Measurements from ENCODE around the gene OPA1.

Gene OPA1

DNA sequence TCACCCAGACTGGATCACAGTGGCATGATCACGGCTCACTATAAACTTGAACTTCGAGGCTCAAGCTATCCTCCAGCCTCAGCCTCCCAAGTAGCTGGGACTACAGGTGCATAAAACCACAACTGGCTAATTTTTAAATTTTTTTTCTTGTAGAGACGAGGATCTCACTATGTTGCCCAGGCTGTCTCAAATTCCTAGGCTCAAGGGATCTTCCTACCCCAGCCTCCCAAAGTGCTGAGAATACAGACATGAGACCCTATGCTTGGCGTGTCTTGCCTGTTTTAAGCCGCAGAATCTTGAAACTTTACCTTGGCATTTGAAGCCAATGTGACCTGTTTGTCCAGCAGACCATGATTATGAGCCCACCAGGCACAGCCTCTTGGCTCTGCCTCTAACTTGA lies 119.9 kb downstream of the OPA1 start:
- TF ChIP-seq, protein P1, sequence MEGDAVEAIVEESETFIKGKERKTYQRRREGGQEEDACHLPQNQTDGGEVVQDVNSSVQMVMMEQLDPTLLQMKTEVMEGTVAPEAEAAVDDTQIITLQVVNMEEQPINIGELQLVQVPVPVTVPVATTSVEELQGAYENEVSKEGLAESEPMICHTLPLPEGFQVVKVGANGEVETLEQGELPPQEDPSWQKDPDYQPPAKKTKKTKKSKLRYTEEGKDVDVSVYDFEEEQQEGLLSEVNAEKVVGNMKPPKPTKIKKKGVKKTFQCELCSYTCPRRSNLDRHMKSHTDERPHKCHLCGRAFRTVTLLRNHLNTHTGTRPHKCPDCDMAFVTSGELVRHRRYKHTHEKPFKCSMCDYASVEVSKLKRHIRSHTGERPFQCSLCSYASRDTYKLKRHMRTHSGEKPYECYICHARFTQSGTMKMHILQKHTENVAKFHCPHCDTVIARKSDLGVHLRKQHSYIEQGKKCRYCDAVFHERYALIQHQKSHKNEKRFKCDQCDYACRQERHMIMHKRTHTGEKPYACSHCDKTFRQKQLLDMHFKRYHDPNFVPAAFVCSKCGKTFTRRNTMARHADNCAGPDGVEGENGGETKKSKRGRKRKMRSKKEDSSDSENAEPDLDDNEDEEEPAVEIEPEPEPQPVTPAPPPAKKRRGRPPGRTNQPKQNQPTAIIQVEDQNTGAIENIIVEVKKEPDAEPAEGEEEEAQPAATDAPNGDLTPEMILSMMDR (IDR thresholded peaks at IDR 0.05; ENCODE audit: borderline replicate concordance, insufficient read depth, low read depth, low read length) = no peak
- H3K4me3 ChIP-seq (ENCODE audit: low read depth, low read length) = no peak overlapping the region

DNA sequence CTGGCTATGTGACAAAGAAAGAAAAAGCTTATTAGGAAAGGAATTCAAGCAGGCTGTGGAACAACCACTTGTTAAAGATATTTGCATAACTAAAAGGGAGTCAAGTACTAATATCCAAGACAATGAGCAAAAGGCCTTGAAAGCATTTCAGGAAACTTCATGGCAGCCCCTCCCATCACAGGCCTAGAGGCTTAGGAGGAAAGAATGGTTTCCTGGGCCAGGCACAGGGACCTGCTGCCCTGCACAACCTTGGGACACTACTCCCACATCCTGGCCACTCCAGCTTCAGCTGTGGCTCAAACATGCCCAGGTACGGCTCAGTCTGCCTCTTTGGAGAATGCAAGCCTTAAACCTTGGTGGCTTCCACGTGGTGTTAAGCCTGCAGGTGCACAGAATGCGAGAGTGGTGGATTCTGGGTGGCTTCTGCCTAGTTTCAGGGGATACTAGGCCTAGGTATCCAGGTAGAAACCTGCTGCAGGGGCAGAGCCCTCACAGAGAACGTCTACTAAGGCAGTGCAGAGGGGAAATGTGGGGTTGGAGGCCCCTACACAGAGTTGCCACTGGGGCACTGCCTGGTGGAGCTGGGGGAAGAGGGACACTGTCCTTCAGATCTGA lies 121.6 kb downstream of the OPA1 start:
- no peak overlapping the region for H3K4me3 ChIP-seq (ENCODE audit: low read depth, low read length)
- TF ChIP-seq, protein P1 (IDR thresholded peaks at IDR 0.05; ENCODE audit: borderline replicate concordance, insufficient read depth, low read depth, low read length) = no peak

DNA sequence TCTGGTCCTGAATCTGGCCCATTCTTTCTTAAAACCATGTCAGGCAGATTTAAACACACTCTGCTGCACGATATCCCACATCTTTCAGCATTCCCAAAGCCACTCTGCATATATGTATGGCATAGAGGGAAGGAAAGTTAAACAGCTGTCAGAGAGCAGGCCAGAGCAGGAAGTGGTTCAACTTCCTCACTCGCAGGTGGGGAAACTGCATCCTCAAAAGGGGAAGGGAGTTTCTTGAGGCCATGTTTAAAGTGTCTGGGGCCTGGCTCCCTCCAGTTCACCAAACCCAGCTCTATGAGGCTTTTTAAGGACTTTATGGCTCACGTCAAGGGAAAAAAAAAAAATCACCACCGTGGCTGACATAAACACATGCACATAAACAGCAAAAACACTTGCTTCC lies 123.1 kb downstream of the OPA1 start:
- TF ChIP-seq, protein P1 (IDR thresholded peaks at IDR 0.05; ENCODE audit: borderline replicate concordance, insufficient read depth, low read depth, low read length) = no peak
- H3K4me3 ChIP-seq (ENCODE audit: low read depth, low read length) = no peak overlapping the region

DNA sequence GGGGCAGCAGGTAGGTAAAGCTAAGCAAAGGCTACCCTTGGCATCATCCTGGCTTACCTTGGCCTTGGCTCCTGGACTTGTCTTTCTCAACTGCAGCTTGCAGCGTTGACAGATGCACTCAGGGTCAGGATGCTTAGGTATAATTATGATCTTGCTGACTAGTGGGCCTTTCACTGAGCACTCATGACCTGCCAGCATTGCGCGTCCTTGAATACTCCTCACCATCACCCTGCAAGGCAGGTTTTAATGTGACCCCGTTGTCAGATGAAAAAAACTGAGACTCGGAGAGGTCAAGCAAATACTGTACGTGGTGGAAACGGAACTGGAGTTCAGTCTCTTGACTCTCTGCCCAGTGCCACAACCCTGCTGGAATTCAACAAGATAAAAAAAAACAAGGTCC lies 126.7 kb downstream of the OPA1 start:
- TF ChIP-seq, protein P1 (IDR thresholded peaks at IDR 0.05; ENCODE audit: borderline replicate concordance, insufficient read depth, low read depth, low read length) = no peak
- no peak overlapping the region for H3K4me3 ChIP-seq (ENCODE audit: low read depth, low read length)

DNA sequence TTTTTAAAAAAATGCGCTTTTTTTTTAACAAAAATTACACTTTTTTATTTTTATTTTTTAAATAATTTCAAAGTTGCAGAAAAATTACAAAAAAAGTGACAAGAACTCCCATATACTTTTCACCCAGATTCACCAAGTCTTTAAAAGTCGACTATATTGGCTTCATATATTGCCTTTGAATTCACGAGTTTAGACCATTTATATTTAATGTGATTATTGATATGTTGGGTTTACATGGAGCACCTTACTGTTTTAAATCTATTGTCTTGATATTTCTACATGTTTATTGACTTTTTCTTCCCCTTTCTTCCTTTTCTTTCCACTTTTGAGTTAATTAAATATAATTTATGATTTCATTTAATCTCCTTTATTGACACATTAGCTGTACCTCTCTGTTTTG lies 127.2 kb downstream of the OPA1 start:
- TF ChIP-seq, protein P1 (IDR thresholded peaks at IDR 0.05; ENCODE audit: borderline replicate concordance, insufficient read depth, low read depth, low read length) = no peak
- no peak overlapping the region for H3K4me3 ChIP-seq (ENCODE audit: low read depth, low read length)

DNA sequence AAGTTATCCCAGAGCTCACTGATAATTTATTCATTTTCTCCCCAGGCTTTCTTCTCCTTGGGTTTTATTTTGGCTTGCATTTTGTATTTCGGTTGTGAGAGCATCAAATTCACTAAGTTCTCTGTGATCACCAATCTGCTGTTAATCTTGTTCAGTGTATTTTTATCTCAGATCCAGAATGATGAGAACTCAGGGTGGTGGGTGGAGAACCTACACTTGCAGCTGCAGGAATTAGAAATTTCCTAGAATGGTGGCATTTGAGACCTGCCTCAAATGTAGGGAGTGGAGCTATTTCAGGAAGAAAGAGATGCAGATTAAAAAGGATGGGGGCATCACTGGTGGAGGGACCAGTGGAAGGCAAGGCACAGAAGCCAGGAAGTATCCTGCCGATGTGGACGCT lies 129.6 kb downstream of the OPA1 start:
- no peak overlapping the region for H3K4me3 ChIP-seq (ENCODE audit: low read depth, low read length)
- TF ChIP-seq, protein P1 (IDR thresholded peaks at IDR 0.05; ENCODE audit: borderline replicate concordance, insufficient read depth, low read depth, low read length) = no peak

DNA sequence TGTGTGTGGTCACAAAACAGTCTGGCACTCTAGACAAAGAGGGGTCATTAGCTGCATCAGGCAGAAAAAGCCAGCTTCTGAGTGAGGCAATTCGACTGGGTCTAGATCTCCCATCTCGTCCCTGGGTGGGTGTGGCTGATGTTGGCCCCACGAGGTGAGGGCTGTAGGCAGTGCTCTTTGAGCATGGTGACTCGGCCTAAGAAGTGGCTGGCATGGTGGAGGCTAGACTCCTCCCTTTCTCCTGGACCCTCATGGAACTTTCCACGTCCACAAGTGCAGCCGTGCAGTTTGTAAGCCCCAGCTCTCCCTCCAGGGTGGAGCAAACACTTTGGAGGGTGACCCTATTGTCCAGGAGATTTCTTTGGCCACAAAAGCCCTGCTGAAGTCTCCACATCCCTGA lies 134.1 kb downstream of the OPA1 start:
- TF ChIP-seq, protein P1 (IDR thresholded peaks at IDR 0.05; ENCODE audit: borderline replicate concordance, insufficient read depth, low read depth, low read length) = no peak

More for the DNA sequence above, 134.1 kb downstream of the OPA1 start:
- no peak overlapping the region for H3K4me3 ChIP-seq (ENCODE audit: low read depth, low read length)

Measured in GM12875 (cell line).